Left forelimb (tissue), 1 donor: Measurements from ENCODE around the gene PAK5.

Source experiments
- DNase-seq: peaks from one replicate; pipeline ENCODE4 v3.0.0-alpha.2; 2018; ENCODE audit warnings: low spot score

PAK5 gene

DNA sequence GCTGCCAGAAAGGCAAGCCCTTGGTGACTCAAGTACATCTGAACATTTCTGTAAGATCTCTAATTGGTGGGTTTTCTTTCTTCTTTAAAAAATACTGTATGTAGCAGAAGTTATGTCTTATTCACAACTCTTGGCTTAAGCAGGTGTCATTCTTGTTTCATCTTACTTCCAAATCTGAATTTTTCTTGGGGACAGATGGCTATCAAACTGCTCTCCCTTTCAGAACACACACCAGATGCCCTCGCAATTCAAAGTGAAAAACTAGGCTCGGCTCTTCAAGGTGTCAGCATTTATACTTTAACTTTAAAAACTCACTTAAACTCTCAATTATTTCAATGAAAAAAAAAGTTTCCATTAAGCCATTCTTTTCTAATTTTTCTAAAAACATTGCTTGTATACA lies 49.7 kb downstream of the PAK5 start:
- no peak for DNase-seq

DNA sequence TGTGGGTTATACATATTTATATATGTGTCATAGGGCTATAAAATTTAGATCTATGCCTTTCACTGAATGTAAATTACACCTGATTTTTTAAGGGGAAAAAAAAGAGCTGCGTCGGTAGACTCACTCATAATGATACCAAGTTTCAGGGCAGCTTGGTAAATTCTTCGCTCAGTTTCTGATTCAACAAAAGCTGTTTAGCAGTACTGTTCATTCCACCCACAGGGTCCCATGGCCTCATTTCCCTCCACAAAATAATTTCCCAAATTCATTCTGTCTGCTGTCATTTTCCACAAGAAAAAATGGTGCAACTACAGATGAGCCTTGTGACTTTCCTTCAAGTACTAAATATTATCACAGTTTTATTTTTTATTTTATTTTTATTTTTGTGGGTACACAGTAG lies 63.7 kb downstream of the PAK5 start:
- no peak for DNase-seq

DNA sequence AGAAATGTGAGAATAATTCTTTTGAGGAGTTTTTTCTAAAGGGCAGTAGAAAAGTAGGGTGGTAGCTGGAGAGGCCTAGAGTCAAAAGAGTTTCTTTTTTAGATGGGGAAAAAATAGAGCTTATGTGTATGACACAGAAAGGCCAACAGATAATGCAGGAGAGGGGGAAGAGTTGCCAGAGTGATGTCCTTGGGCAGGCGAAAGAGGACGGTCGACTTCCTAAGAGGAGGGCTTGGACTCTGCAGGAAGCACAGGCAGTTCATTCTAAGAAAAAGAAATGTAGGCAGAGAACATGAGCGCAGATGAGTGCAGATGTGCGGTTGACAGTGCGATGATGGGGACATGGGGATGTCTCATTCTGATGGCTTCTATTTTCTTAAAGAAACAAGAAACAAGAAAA lies 68.9 kb downstream of the PAK5 start:
- no peak for DNase-seq

DNA sequence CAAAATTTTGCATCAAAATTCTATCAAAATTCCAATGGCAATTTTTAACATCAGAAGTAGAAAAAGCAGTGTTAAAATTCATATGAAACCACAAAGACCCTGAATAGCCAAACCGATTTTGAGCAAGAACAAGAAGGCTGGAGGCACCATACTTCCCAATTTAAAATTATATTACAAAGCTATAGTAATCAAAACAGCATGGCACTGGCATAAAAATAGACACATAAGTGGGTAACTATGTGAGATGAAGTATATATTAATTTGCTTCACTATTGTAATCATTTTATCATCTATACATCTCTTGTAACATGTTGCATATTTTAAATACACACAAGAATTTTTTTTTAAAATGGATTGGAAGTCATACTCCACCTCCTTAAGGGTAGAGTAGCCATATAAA lies 77.4 kb downstream of the PAK5 start:
- no peak for DNase-seq

DNA sequence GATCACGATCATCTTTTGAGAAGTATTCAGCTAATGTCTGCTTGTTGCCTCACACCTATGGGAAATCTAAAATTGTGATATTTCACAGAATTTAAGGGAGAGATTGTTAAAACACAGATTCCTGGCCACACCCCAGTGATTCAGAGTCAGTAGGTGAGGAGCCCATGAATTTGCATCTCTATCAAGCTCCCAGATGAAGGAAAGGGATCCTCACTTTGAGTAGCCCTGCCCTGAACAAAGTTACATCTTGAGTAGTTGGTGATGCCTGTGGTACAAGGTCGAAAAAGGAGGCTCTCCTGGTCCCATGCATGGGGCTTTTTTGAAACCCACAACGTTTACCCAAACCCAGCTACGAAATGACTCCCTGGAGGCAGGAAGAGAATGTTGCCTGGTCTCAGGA lies 79.5 kb downstream of the PAK5 start:
- no peak for DNase-seq

DNA sequence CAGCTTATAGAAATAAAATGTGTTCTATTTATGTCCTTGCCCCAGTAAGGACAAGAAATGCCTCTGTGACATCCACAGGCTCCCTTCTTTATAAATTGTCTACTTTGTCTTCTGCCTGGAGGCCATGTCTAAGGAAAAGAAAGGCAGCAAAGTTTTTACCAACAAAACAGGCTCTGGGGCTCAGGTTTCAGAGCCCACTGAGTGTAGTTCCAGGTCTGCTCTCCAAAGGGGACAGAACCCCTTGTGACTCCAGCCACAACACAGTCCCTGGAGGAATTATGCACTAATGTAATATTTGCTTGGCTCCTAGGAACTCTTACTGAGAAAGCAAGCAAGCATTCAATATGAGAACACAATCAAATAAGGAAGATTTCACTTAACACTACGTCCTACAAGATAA lies 80.1 kb downstream of the PAK5 start:
- DNase-seq: no peak

DNA sequence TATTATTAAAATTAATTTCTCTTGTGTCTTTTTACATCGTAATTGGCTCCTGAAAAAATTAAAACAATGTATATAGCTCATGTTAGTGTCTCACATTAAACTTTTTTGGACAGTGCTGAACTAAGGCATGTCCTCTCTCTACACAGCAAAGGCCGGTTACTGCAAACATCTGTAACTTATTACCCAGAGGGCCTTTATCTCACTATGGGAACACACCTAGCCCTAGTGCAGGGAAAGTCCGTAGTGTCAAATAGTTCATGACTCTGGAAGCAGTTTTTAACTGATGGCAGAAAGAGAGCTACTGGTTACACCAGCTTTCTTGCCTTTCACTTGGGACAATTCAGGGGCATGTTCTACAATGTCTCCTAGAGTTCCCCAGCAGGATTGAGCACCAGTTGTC lies 82.2 kb downstream of the PAK5 start:
- DNase-seq: no peak

DNA sequence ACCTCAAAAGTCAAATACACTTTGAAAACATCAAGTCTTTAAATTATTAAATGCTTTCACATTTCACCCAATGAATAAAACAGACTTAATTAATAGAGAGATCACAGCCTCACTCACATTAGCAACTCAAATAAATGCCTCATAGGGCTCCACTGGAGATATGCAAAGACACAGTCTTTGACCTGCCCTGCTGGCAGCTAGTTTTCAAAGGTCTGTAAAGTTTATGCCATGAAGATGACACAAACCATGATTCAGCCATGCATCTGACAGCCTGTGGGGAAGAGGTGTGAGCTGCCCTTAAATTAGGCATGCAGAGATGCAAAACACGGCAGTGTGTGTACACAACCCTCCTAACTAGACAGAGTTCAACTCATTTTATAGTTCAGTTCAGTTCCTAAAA lies 83.6 kb downstream of the PAK5 start:
- no peak for DNase-seq

DNA sequence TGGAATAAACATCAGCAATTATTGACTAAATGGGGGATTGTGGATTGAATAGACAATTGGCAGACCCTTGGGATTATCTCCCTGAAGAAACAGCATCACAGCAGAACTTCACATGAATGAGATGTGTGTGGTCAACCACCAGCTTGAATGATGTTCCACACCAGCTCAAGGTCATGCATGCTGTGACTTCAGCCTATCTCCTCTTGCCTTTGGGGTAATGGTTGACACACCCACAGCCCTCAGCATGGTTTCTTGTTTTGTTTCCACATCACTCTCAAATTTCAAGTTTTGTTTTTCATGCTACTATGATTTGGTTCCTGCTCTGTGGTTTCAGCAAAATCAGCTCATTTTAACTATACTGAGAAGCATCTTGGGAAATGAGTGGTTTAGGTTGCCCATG lies 94.3 kb downstream of the PAK5 start:
- no peak for DNase-seq

DNA sequence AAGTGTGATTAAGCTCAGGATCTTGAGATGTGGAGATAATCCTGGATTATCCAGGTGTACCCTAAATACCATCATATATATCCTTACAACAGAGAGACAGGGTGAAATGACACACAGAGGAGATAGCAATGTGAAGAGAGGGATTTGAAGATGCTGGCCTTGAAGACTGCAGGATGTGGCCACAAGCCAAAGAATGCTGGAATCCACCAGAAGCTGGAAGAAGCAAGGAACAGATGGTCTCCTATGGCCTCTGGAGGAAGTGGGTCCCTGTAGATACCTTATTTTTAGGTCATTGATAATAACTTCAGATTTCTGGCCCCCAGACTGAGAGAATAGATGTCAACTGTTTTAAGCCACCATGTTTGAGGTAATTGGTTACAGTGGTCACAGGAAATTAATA lies 95.0 kb downstream of the PAK5 start:
- no peak for DNase-seq

DNA sequence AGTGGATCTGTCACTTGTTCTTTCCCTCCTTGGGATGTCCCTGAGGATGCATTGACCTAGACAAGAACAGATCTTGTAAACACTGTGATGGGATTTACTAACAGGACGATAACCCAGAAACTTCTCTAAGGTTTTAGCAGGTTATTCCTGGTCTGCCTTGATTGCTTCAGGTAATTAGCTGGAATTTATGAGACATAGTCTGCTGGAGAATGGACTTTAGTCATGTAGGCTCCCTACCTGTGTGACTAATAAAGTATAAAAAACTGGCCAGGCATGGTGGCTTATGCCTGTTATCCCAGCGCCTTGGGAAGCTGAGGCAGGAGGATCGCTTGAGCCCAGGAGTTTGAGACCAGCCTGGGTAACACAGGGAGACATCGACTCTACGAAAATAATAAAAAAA lies 96.1 kb downstream of the PAK5 start:
- DNase-seq: no peak

DNA sequence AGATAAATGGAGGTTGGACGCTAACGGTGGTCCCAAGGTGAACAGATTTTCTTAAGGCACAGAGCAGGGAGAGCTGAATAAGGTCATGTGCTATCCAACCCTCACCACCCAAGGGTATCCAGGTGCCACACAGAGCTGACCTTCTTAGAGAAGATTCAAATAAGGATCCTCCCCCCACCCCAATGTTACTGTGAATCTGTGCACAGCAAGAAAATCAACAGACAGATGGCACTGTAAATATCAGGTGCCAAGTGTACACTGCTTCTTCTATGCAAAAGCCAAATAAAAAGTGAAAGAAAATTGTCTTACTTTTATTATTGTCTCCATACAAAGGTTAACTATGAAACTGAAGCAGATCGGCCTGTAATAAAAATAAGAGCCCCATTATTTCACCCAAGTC lies 96.9 kb downstream of the PAK5 start:
- DNase-seq: no peak

DNA sequence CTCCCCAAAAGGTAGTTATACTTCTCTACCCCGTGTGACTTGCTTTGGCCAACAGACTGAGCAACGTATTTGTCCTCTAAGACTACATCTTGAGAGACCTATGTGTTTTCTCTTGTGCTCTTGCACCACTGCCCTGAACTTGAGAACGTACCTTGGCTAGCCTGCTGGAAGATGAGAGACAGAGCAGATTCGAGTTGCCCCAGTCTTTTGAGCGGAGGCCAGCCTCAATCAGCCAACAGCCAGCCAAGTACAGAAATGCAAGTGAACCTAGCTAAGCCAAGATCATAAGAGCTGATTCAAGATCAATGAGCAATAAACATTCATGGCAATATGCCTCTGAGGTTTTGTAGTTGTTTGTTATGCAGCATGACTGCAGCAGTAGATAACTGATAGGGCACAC lies 98.4 kb downstream of the PAK5 start:
- no peak for DNase-seq

DNA sequence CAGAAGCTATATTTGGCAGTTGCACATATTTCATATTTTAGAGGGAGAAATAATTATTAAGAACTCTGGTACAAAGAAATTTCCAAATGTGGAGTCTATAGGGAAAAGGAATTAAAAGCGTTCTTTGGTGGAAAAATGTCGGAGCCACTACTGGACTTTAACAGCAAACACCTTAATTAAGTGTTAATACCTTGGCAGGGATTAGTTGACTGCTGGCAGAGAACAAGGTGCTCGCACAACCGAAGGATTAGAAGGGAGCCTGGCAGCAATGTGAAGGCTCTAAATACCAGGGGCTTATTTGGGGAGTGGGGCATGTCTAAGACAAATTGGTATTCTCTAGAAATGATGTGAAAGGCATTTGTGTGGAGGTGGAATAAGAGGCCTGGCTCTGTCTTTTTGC lies 98.9 kb downstream of the PAK5 start:
- no peak for DNase-seq

DNA sequence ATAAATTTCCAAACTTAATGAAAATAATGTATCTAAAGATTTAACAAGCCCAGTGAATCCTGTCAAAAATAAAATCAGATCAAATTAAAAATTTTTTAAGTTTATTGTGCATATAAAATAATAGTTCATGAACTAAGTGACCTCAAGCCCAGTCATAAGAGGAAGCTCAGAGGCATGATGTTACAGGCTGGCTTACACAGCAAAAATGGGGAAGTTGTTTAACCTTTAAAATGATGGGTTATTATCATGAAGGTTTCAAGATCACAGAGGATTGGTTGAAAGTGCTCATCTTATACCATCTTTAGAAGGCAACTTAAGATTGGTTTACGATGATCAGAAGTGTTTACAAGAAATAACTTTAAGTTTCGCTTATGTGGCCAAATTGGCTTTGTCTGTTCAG lies 102.5 kb downstream of the PAK5 start:
- no peak for DNase-seq

DNA sequence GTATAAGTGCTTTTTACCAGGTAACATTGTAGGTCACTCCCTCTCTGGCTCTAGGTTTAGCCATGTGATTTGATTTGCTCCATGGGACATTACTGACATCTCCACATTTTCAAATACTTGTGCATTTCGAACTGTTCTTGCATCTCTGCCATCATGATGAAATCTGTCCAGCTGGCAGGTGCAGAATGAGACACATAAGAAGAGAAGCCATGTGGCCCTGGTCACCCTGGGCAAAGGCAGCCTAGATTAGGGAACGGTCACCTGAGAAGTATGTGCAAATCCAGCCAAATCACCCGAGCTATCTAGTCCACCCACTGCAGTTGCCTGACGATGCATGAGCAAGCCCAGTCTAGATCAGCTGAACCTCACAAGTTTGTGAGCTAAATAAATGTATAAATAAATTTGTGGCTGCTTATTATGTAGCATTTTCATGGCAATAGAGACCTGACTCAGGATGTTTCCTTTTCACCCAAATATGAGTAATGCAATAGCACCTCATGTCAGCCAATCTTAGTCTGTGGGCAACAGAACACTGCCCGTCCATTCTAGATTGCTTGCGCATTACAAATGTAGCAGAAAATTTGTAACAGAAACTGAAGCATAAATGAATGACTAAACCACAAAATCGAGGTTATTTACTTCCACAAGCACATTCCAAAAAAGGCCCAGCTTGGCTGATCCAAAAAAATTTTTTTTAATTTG lies 115.2 kb downstream of the PAK5 start:
- DNase-seq: no peak

DNA sequence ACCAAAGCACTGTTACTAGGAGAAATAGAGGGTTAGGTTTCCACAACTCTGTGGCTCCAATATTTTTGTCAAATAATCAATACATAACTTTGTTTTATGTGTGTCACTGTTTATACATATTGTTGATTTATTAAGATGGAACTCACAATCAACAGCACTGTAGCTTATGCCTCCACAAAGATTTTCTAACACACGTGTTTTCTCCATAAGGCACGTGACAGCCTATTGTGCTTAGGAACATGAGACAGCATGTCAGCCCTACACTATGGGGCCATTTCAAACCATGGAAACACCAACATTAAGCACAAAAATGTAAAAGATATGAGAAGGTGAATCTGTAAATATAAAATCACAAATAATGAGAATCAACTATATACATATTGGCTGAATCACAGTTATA lies 127.0 kb downstream of the PAK5 start:
- no peak for DNase-seq

DNA sequence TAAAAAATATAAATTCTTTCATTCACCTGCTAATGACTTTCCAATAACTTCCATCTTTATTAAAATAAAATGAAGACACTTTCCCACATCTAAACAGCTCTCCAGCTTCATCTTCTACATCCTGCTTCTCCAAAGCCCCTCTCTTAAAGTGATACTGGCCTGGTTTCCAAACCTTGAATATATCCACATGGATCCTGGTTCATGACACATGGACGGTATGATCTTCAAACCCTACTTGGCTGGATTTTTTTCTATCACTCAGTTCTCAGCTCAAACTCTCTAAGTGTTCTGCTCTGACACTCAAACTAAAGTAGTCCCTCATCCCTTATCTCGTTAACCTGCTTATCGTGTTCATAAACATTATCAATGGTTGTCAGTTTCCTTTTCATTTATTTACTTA lies 128.2 kb downstream of the PAK5 start:
- DNase-seq: no peak

DNA sequence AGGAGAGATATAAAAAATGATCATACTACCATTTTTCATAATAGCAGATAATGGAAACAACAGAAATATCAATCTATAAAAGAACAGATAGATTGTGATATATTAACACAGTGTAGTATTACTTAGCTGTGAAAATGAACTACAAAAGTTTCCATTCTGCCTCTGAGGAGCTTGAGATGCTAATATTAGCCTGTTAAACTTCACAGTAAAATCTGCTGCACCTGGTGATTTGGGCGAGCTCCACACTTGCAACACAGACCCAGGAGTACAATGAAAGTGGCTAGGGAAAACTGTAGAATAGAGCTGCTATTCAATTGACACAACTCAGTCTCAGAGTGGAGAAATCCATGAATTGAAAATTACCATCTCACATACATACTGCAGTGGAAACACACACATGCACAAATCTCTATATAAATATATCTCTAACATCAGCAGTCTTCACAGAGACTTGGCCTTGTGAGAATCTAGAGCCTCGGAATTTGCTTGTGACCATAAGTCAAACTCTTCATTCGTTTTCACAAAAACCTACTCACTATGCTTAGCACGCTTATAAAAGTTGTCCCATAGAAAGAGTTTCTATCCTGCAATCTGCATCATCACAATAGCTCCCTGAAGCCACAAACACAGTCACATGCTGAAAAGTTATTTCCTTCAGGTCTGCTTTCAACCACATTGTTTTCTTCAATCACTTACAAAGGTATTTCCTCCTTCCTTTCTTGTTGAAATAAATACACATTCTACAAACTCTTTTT lies 133.0 kb downstream of the PAK5 start:
- DNase-seq: no peak

DNA sequence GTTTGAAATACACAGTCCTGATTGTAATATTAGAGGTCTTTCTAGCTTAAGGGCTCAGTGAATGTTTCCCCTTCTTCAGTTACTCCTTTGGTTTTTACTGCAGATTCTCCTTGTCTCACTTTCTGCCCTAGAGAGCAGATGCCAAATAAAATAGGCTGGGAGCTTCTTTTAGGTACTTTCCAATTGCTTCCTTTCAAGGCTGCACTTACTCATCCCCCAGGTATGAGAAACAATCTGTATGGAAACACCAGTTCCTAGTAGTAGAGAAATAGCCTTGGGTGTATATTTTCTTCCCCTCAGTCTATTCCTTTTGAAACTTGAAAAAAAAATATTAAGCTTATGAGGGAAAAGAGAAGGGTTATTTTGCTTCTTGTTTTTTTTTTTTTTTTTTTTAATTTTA lies 139.7 kb downstream of the PAK5 start:
- no peak for DNase-seq

DNA sequence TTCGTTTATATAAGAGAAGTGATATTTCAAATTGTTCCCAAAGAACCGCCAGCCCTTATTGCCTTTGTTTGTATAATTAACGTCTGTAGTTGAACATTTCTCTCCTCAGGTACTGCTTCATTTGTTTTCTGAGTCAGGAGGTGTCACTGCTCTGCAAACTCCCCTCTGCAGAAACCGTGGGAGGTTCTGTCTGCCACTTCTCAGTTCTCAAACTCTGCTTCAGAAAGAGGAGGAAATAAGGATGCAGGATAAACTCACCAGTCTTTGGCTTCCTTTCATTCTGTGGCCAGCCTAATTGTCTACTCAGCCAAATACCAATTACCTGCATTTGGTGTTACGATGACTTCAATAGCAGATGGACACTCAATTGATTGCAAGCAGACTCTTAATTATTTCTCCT lies 149.8 kb downstream of the PAK5 start:
- no peak for DNase-seq

DNA sequence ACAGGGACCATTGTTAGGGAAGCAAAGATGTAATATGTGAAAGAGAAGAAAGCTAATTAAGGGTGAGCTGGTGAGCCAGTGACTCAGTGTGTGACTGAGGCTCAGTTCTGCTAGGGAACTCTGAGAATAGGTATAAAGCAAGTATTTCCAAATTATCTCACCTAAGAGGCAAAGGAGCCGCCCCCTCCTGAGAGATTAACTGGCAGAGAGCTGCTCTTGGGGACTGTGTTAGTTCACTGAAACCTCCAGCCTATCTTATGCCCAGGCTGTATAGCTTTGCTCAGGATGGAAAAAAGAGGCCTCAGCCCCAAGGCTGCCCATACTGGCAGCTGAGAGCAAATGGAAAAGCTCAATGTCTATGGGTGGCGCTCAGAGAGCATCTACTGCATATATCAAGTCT lies 152.0 kb downstream of the PAK5 start:
- DNase-seq: no peak

DNA sequence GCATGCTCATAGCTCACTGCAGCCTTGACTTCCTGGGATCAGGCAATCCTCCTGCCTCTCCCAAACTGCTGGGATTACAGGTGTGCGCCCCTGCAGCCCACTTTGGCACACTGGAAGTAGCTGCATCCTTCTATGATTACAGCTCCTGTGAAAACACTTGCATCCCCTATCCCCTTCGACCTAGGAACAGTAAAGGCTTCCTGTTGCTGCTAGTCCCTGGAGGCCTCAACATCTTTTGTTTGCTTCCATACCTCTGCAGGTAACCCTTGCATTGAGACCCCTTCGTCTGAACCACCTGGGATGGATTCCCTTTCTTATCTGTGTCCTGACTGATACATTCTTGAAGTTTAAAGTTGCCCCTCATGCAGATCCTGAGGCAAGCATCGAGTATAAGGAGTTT lies 152.4 kb downstream of the PAK5 start:
- DNase-seq: no peak

DNA sequence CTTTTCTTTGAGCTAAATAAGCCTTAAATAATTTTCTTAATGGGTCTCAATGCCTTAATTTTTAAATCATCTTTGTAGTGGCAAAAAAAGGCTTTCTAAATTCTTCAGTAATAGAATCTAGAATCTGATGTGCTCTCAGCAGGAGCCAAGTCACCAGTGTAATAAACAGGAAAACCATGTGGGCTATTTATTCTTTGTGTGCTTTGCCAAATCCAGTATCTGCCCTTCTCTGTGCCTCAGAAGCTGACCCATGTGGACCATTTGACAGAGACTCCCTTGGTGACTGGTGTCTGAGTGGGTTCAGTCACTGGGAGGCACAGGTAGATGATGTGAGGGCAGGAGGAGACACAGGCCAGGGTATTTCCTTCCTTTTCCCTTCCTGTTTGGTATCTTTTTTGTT lies 152.9 kb downstream of the PAK5 start:
- no peak for DNase-seq
